Endothelial cell of umbilical vein (primary cell): ENCODE results near the gene C1orf216. TPM values are rescaled to one million over a fixed set of nuclear protein-coding genes. Genes with fewer than 3 reads are reported as not detected.

Experiments used
- BruUV-seq: library from RNA; stranded (reverse); fragments of 400-500 nt; replicated peaks from 2 replicates; lab custom pipeline; 2021; lab: Mats Ljungman, UMichigan
- CTCF ChIA-PET: fragments of 300-600, 350-600 bp; sonication (Branson Sonifier 250); formaldehyde crosslinking; loops from one replicate; lab custom pipeline; 2021; ENCODE audit warnings: antibody characterized with exemption, inconsistent platforms; lab: Charles Lee
- POLR2A ChIA-PET: fragments of 300-600, 350-600 bp; sonication (Branson Sonifier 250); formaldehyde crosslinking; loops from one replicate; lab custom pipeline; 2021; ENCODE audit warnings: antibody characterized with exemption, inconsistent platforms; lab: Charles Lee
- DNase-seq: peaks from one replicate; pipeline ENCODE4 v3.0.0-alpha.2; 2011; ENCODE audit warnings: low read depth, low spot score
- FAIRE-seq: peaks from 2 replicates; lab custom pipeline; 2011; peaks lifted over from hg19 to GRCh38; lab: Jason Lieb, UNC
- H2AFZ ChIP-seq: 2 replicates; pipeline ENCODE4 v1.6.0; 2012; ENCODE audit warnings: low read depth, low read length, control low read depth, inconsistent platforms
- H3K27ac ChIP-seq: 2 replicates; pipeline ENCODE4 v1.5.1; 2011; ENCODE audit warnings: low read depth, mild to moderate bottlenecking, control low read depth, low read length, moderate library complexity; ENCODE audit not compliant: insufficient read depth
- H3K27me3 ChIP-seq, 2 experiments: 2 replicates each; pipeline versions ENCODE4 v1.6.0 to v1.6.1; 2011; ENCODE audit warnings: low read length in 2 of 2, mixed read lengths in 1 of 2; ENCODE audit not compliant: control insufficient read depth in 2 of 2, insufficient read depth in 2 of 2
- H3K36me3 ChIP-seq, 2 experiments: 2 replicates in 1 of 2; 3 replicates in 1 of 2; pipeline ENCODE4 v1.5.1; 2011; ENCODE audit warnings: low read length in 2 of 2, mild to moderate bottlenecking in 1 of 2, moderate library complexity in 1 of 2; ENCODE audit not compliant: control insufficient read depth in 2 of 2, insufficient read depth in 2 of 2; ENCODE audit errors: extremely low read depth in 1 of 2
- H3K4me1 ChIP-seq: 3 replicates; pipeline ENCODE4 v1.5.1; 2011; ENCODE audit warnings: mild to moderate bottlenecking, low read length; ENCODE audit not compliant: control insufficient read depth, insufficient read depth; ENCODE audit errors: extremely low read depth
- H3K4me2 ChIP-seq: 2 replicates; pipeline ENCODE4 v1.6.1; 2011; ENCODE audit warnings: low read length, control low read depth, mixed read lengths; ENCODE audit not compliant: insufficient read depth
- H3K4me3 ChIP-seq, 3 experiments: fragments of 200-600 bp in 1 of 3; sonication (generic), shearing (Covaris generic) in 1 of 3; replicated peaks in 1 of 3; 2 replicates each; pipeline ENCODE4 v1.5.1; 2011 to 2016; ENCODE audit warnings: control low read depth in 3 of 3, low read length in 3 of 3, mild to moderate bottlenecking in 2 of 3, inconsistent platforms in 1 of 3, low read depth in 1 of 3, moderate library complexity in 1 of 3; ENCODE audit not compliant: insufficient read depth in 1 of 3
- H3K79me2 ChIP-seq: 2 replicates; pipeline ENCODE4 v1.6.0; 2012; ENCODE audit warnings: low read length, inconsistent platforms; ENCODE audit not compliant: control insufficient read depth, insufficient read depth
- H3K9ac ChIP-seq: replicated peaks from 2 replicates; pipeline ENCODE3; 2011; ENCODE audit warnings: low read length, control low read depth; ENCODE audit not compliant: insufficient read depth; ENCODE audit errors: extremely low read depth
- H3K9me1 ChIP-seq: replicated peaks from 3 replicates; pipeline ENCODE4 v1.6.0; 2011; ENCODE audit warnings: mild to moderate bottlenecking, low read length; ENCODE audit not compliant: control insufficient read depth, insufficient read depth; ENCODE audit errors: extremely low read depth
- H3K9me3 ChIP-seq: replicated peaks from 2 replicates; pipeline ENCODE4 v1.5.1; 2012; ENCODE audit warnings: low read length, inconsistent platforms; ENCODE audit not compliant: control insufficient read depth, insufficient read depth
- H4K20me1 ChIP-seq: replicated peaks from 2 replicates; pipeline ENCODE3; 2011; ENCODE audit warnings: mild to moderate bottlenecking, low read length; ENCODE audit not compliant: control insufficient read depth, insufficient read depth; ENCODE audit errors: extremely low read depth
- EZH2 ChIP-seq: IDR thresholded peaks from 2 replicates; pipeline ENCODE4 v1.6.1; 2012; ENCODE audit warnings: borderline replicate concordance, low read depth, mild to moderate bottlenecking, moderate library complexity, low read length, inconsistent platforms; ENCODE audit not compliant: severe bottlenecking
- FOS ChIP-seq: IDR thresholded peaks from 2 replicates; pipeline ENCODE4 v1.6.1; 2011; ENCODE audit warnings: mild to moderate bottlenecking, low read length, moderate library complexity, borderline replicate concordance; ENCODE audit not compliant: insufficient read depth
- GATA2 ChIP-seq: IDR thresholded peaks from 2 replicates; pipeline ENCODE4 v1.7.0; 2011; ENCODE audit warnings: low read depth, mild to moderate bottlenecking, moderate library complexity, mixed read lengths, low read length; ENCODE audit not compliant: insufficient read length, insufficient read depth
- JUN ChIP-seq: IDR thresholded peaks from 2 replicates; pipeline ENCODE4 v1.6.1; 2011; ENCODE audit warnings: borderline replicate concordance, low read depth; ENCODE audit not compliant: insufficient read length, insufficient read depth
- MAX ChIP-seq: IDR thresholded peaks from 2 replicates; pipeline ENCODE4 v1.6.1; 2011; ENCODE audit not compliant: insufficient read depth, insufficient read length
- MYC ChIP-seq: IDR thresholded peaks from one replicate; pipeline ENCODE4 v1.6.1; 2011; ENCODE audit warnings: mild to moderate bottlenecking, low read depth, low read length
- POLR2A ChIP-seq: IDR thresholded peaks from 2 replicates; pipeline ENCODE4 v1.6.1; 2012; ENCODE audit warnings: low read depth, mild to moderate bottlenecking, control low read depth, low read length
- POLR2AphosphoS5 ChIP-seq: IDR thresholded peaks from 2 replicates; pipeline ENCODE4 v1.6.1; 2012; ENCODE audit warnings: low read depth, mild to moderate bottlenecking, control low read depth, low read length, moderate library complexity; ENCODE audit not compliant: insufficient read depth
- dilution Hi-C: fragments of 300-500 bp; cut with MboI; formaldehyde crosslinking; loops from one replicate; pipeline ENCODE4 v1.15.0; 2019; ENCODE audit warnings: low sequenced_read_pairs; ENCODE audit not compliant: extremely low pct_ligation_motif_present
- intact Hi-C: fragments of 100-400 bp; cut with micrococcal nuclease; formaldehyde crosslinking; loops from one replicate; pipeline ENCODE4 v1.10.0; 2022
- polyA plus RNA-seq, 4 experiments: library from polyadenylated mRNA; depleted of rRNA in 3 of 4; stranded (reverse) in 3 of 4; unstranded in 1 of 4; fragments of >200 nt; gene quantifications; 2 replicates each; pipeline versions ENCODE4 v1.2.1 to v1.2.3, GENCODE V29; 2011 to 2012; ENCODE audit warnings: missing spikeins in 1 of 4
- total RNA-seq: library from RNA; stranded (reverse); gene quantifications from 2 replicates; pipeline ENCODE4 v1.2.3, GENCODE V29; 2021
- TF ChIP-seq, protein P1 (sequence below), 2 donors: IDR thresholded peaks; 1 replicate in 1 of 2; 2 replicates in 1 of 2; pipeline ENCODE4 v1.5.1; 2011; ENCODE audit warnings: low read length in 2 of 2, mild to moderate bottlenecking in 2 of 2, moderate library complexity in 2 of 2, control low read depth in 1 of 2, inconsistent platforms in 1 of 2, low read depth in 1 of 2; ENCODE audit not compliant: insufficient read depth in 1 of 2; ENCODE audit errors: extremely low read depth in 1 of 2

Gene C1orf216
- total and polyA plus RNA-seq, 2 donors (not counting 3 experiments of a cell fraction or from before 2014, with no cell fraction given), result 13.3 to 15.3 TPM

DNA sequence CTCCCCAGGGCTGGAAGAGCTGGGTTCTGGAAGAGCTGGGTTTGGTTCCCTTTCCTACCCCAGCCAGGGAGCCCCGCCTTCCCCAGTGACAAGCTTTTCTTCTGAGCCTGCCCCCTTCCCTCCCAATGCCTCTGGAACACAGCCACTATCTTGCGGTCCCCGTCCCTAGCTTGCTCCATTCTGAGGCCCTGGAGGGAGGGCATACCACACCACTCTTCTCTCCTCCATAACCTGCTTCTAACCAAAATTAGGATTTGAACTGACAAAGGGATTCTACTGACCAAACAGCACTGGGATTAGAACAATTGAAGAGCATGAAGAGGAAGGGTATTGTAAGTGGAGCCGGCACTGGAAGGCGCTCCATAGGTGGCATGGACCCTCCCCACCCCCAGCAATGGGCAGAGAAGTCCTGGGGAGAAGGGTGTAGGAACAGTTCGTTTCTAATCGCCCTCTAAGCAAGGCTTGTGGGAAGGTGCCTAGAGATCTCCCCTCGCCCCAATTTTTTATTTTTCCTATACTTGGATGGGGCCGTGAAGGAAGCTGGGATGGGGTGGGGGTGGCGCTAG lies 690 bp downstream of the C1orf216 start:
- Histone ChIP-seq H3K27ac (peak overlapping the region; percentile 42), H3K36me3 (peaks cover 0 to 12% of the 10 kb centered on the region in 2 experiments), H3K27me3 (no peaks in the 10 kb centered on the region), H3K9ac (peak overlapping the region; percentile 28), H3K4me3 (peak overlapping the region; percentile 65 to 84 (median 77)), H3K9me1 (no peaks in the 10 kb centered on the region), H3K9me3 (no peaks in the 10 kb centered on the region), H3K79me2 (peaks cover 32% of the 10 kb centered on the region), H3K4me2 (peak overlapping the region; percentile 76), H4K20me1 (no peaks in the 10 kb centered on the region), H3K4me1 (peaks cover 13% of the 10 kb centered on the region), H2AFZ (peak overlapping the region; percentile 35)
- TSS peak; percentile 79 for BruUV-seq
- POLR2A ChIA-PET, result no interaction called here
- intact Hi-C loops (loop anchor here (2.0 to 5.0 kb wide), 2 partner anchors 81 to 526 kb away; partner anchors contain the start of gene SFPQ), dilution Hi-C loops (no loop called here)
- TF ChIP-seq POLR2A, result no peak
- no peak for TF ChIP-seq FOS
- TF ChIP-seq, protein P1, sequence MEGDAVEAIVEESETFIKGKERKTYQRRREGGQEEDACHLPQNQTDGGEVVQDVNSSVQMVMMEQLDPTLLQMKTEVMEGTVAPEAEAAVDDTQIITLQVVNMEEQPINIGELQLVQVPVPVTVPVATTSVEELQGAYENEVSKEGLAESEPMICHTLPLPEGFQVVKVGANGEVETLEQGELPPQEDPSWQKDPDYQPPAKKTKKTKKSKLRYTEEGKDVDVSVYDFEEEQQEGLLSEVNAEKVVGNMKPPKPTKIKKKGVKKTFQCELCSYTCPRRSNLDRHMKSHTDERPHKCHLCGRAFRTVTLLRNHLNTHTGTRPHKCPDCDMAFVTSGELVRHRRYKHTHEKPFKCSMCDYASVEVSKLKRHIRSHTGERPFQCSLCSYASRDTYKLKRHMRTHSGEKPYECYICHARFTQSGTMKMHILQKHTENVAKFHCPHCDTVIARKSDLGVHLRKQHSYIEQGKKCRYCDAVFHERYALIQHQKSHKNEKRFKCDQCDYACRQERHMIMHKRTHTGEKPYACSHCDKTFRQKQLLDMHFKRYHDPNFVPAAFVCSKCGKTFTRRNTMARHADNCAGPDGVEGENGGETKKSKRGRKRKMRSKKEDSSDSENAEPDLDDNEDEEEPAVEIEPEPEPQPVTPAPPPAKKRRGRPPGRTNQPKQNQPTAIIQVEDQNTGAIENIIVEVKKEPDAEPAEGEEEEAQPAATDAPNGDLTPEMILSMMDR (IDR thresholded peaks at IDR 0.05; ENCODE audit: extremely low read depth in 1 of 2, insufficient read depth in 1 of 2, low read depth in 1 of 2, low read length in 2 of 2), result no peak
- TF ChIP-seq MYC, result no peak
- TF ChIP-seq JUN, result no peak
- no peak for TF ChIP-seq EZH2
- TF ChIP-seq POLR2AphosphoS5, result no peak
- TF ChIP-seq GATA2, result no peak
- no peak for TF ChIP-seq MAX
- CTCF ChIA-PET, result interaction anchor here (0.6 to 5.6 kb wide), 7 partner anchors 8 to 516 kb away, joined by 3 to 117 read pairs (median 4); no protein-coding TSS in a partner anchor
- FAIRE-seq, result peak; percentile 67
- peak; percentile 51 for DNase-seq
